ENCODE data around the gene CDH8.

- TF ChIP-seq EZH2phosphoT487 (IDR thresholded peaks at IDR 0.05; ENCODE audit: borderline replicate concordance, low read length) (no peak), CTCF (conservative IDR thresholded peaks at IDR 0.05; ENCODE audit: low read depth, low read length) (no peak)
Measured at GRCh38 chr16:61611847-61612491, 424.3 kb downstream of the CDH8 start.

Data from PC-3 (cell line).